Subcutaneous abdominal adipose tissue (tissue), 5 donors: ENCODE measurements around the gene PEMT.
A peak's percentile ranks its signal among the peaks of the same experiment; 100 is the strongest.
"Not testable (repeated sequence)": the region's sequence is repeated elsewhere in the genome, so short reads cannot be mapped to it uniquely, and the experiment has no call there.

ENCODE experiments used
- H3K27ac ChIP-seq: one replicate; pipeline ENCODE4 v1.7.0; 2013; ENCODE audit warnings: low read depth, mild to moderate bottlenecking, inconsistent platforms, low read length, moderate library complexity
- H3K27me3 ChIP-seq, 5 donors: one replicate each; pipeline ENCODE4 v1.7.0; 2013; ENCODE audit warnings: low read length in 5 of 5, inconsistent platforms in 1 of 5; ENCODE audit not compliant: control insufficient read depth in 5 of 5, insufficient read depth in 4 of 5
- H3K36me3 ChIP-seq, 5 donors: one replicate each; pipeline ENCODE4 v1.7.0; 2013; ENCODE audit warnings: low read length in 5 of 5; ENCODE audit not compliant: control insufficient read depth in 5 of 5, insufficient read depth in 5 of 5
- H3K4me1 ChIP-seq, 5 donors: one replicate each; pipeline ENCODE4 v1.7.0; 2013; ENCODE audit warnings: low read length in 5 of 5, mild to moderate bottlenecking in 3 of 5, moderate library complexity in 1 of 5; ENCODE audit not compliant: control insufficient read depth in 5 of 5, insufficient read depth in 5 of 5
- H3K4me3 ChIP-seq, 5 donors: one replicate each; pipeline ENCODE4 v1.7.0; 2013; ENCODE audit warnings: low read length in 5 of 5, low read depth in 1 of 5
- H3K9ac ChIP-seq, 5 donors: one replicate each; pipeline ENCODE4 v1.7.0; 2013; ENCODE audit warnings: low read length in 5 of 5, mild to moderate bottlenecking in 4 of 5, moderate library complexity in 3 of 5
- H3K9me3 ChIP-seq, 5 donors: one replicate each; pipeline ENCODE4 v1.7.0; 2013; ENCODE audit warnings: low read length in 5 of 5; ENCODE audit not compliant: control insufficient read depth in 5 of 5
- donor health status: healthy.
- donor health status: healthy.
- donor health status: healthy.
- donor health status: healthy.
- donor health status: healthy.

The PEMT gene

DNA sequence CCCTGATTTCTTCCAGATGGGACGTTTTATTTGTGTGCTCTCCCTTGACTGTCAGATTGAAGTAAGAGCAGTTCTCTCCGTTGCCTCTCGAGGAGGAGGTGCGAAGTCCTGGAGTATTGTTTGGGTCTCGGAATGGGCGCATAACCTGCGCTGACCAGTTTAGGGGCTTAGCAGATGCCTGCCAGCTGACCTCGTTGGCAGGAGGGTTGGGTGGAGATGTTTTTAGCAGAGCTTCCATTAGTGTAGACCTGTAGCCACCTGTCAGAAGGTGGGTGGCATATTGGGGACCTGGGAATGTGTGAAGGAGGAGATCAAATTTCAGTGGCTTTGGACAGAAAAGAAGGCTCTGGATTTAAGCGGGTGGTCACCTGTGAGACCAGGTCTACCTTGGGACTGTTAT, 98.9 kb downstream of the PEMT start:
- Histone ChIP-seq H3K27me3 (no peaks in the 10 kb centered on the region), H3K9ac (peak overlapping the region in 1 of 5 donors; percentile 49), H3K4me3 (peak overlapping the region in 2 of 5 donors; percentile 84 to 95), H3K9me3 (no peaks in the 10 kb centered on the region), H3K4me1 (peaks cover 5 to 55% (median 31%) of the 10 kb centered on the region in 5 donors), H3K36me3 (peaks cover 3 to 38% (median 31%) of the 10 kb centered on the region in 5 donors), H3K27ac (peak overlapping the region; percentile 96)

GRCh38 chr17:17492085-17492484, 99.4 kb downstream of the PEMT start:
- peaks cover 5 to 51% (median 27%) of the 10 kb centered on the region in 5 donors for H3K4me1 ChIP-seq

DNA sequence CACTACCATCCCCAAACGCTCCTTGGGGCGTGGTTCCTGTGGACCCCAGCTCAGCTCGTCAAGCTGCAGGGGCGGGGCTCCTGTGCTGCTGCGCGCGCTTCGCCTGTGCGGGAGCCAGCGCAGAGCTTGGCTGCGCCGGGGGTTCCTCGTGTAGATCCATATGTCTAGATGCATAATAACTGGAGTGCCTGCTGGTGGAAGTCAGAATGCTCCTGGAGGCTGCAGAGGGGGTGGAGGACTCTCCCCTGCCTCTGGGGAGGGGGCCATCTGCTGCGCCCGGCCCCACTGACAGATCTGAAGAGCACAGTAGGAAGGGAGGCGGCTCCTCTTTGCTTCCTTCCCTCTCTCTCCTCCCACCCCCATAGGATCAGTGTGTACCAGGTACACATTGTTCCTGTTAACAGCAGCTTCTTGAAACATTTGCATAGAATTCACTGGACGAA, 99.9 kb downstream of the PEMT start:
- no peaks in the 10 kb centered on the region for H3K9me3 ChIP-seq
- no peak overlapping the region for H3K27ac ChIP-seq
- peaks cover 5 to 45% (median 24%) of the 10 kb centered on the region in 5 donors for H3K4me1 ChIP-seq
- H3K36me3 ChIP-seq, result peaks cover 4 to 40% (median 34%) of the 10 kb centered on the region in 5 donors
- H3K4me3 ChIP-seq, result no peak overlapping the region
- H3K27me3 ChIP-seq, result no peaks in the 10 kb centered on the region
- H3K9ac ChIP-seq, result no peak overlapping the region

More at GRCh38 chr17:17492085-17492484, 99.4 kb downstream of the PEMT start:
- Histone ChIP-seq H3K36me3 (peaks cover 4 to 40% (median 34%) of the 10 kb centered on the region in 5 donors), H3K9me3 (no peaks in the 10 kb centered on the region), H3K9ac (no peak overlapping the region), H3K27me3 (no peaks in the 10 kb centered on the region), H3K27ac (peak overlapping the region; percentile 96), H3K4me3 (no peak overlapping the region)

- Histone ChIP-seq H3K4me3 (no peak overlapping the region), H3K9ac (no peak overlapping the region), H3K9me3 (no peaks in the 10 kb centered on the region), H3K27me3 (no peaks in the 10 kb centered on the region), H3K4me1 (peaks cover 5 to 42% (median 24%) of the 10 kb centered on the region in 5 donors), H3K36me3 (peaks cover 4 to 42% (median 34%) of the 10 kb centered on the region in 5 donors), H3K27ac (no peak overlapping the region)
These were observed 100.5 kb downstream of the PEMT start for GRCh38 chr17:17491031-17491471.

DNA sequence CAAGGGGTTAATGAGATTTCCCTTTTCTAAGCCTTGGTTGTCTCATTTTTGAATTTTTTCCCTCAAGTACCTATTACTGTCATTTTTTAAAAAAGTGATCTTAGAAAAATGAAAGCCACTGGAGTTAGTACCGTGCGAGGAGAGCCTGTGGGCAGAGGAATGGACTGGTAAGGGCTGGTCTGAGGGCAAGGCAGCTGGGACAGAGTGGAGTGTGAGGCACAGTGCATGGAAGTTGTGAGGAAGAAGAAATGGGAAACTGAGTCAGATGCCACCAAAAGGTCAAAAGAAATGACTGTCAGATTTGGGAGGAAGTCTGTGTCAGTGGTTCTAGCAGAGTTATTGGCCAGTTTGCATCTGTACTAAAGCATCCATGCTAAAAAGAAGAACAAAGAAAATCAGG, 103.5 kb downstream of the PEMT start:
- Histone ChIP-seq H3K4me1 (peaks cover 3 to 18% (median 12%) of the 10 kb centered on the region in 5 donors), H3K9ac (no peak overlapping the region), H3K9me3 (no peaks in the 10 kb centered on the region), H3K27ac (no peak overlapping the region), H3K27me3 (no peaks in the 10 kb centered on the region), H3K36me3 (peaks cover 4 to 44% (median 31%) of the 10 kb centered on the region in 5 donors), H3K4me3 (no peak overlapping the region)

GRCh38 chr17:17486416-17486815, 105.1 kb downstream of the PEMT start:
- H3K27ac ChIP-seq, H3K9ac ChIP-seq, H3K9me3 ChIP-seq, H3K27me3 ChIP-seq, H3K4me1 ChIP-seq, H3K4me3 ChIP-seq: not testable (repeated sequence)
- H3K36me3 ChIP-seq, result peaks cover 4 to 31% (median 23%) of the 10 kb centered on the region in 5 donors

- H3K9ac ChIP-seq, result no peak overlapping the region
- no peaks in the 10 kb centered on the region for H3K27me3 ChIP-seq
- peaks cover 4 to 27% (median 18%) of the 10 kb centered on the region in 5 donors for H3K36me3 ChIP-seq
- no peak overlapping the region for H3K27ac ChIP-seq
- H3K4me1 ChIP-seq, result peaks cover 0 to 7% (median 4%) of the 10 kb centered on the region in 5 donors
- H3K9me3 ChIP-seq, result no peaks in the 10 kb centered on the region
- H3K4me3 ChIP-seq, result no peak overlapping the region
These were observed 106.1 kb downstream of the PEMT start for GRCh38 chr17:17485420-17485819.

DNA sequence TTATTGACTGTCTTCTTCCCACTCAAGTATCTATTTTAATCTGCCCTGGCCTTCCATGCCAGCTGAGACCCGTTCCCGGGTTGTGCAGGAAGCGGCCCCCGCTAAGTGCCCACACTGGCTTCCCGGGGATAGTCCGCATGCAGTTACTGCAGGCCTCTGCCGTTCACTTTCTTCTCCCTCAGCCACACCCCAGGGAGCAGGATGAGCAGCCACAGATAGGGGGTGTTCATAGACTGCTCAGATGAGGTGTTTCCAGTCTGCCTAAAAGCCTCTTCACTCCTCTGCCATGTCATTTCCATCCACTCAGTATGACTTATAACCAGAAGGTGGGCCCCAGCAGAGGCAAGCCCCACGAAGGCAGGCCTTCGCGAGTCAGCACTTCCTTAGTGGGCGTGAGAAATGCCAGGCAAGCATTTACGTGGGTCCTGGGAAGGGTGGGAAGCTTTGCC, 107.0 kb downstream of the PEMT start:
- Histone ChIP-seq H3K27ac (no peak overlapping the region), H3K36me3 (peaks cover 4 to 28% (median 18%) of the 10 kb centered on the region in 5 donors)

DNA sequence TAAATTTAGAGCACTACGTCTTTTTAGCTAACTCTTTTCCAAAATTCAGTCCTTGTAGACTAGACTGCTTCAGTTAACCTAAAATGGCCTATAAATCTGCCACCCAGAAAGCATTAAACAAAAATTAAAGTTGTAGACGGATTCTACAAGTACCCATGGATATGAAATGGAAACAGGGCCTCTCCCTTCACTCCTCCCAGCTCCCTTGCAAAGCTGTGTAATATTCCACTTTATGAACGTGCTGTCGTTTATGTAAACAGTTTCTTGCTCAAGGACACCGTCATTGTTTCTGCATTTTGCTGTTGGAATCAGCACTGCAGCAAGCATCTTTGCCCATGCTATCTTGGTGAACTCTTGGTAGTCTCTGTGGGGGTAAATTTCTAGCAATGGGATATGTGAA, 109.6 kb downstream of the PEMT start:
- Histone ChIP-seq H3K36me3 (peaks cover 0 to 13% (median 6%) of the 10 kb centered on the region in 5 donors), H3K4me3 (no peak overlapping the region), H3K9me3 (no peaks in the 10 kb centered on the region), H3K27me3 (no peaks in the 10 kb centered on the region), H3K27ac (no peak overlapping the region), H3K9ac (peak overlapping the region in 1 of 5 donors; percentile 34), H3K4me1 (peaks cover 8 to 31% (median 30%) of the 10 kb centered on the region in 5 donors)

More for the DNA sequence above, 107.0 kb downstream of the PEMT start:
- Histone ChIP-seq H3K4me1 (peaks cover 0 to 12% (median 7%) of the 10 kb centered on the region in 5 donors), H3K9ac (no peak overlapping the region), H3K27me3 (no peaks in the 10 kb centered on the region), H3K9me3 (no peaks in the 10 kb centered on the region), H3K4me3 (no peak overlapping the region)

GRCh38 chr17:17480593-17481148, 110.8 kb downstream of the PEMT start:
- H3K27me3 ChIP-seq, result no peaks in the 10 kb centered on the region
- peak overlapping the region in 2 of 5 donors; percentile 43 to 56 for H3K9ac ChIP-seq
- H3K4me3 ChIP-seq, result no peak overlapping the region
- peaks cover 0 to 13% (median 6%) of the 10 kb centered on the region in 5 donors for H3K36me3 ChIP-seq
- H3K27ac ChIP-seq, result peak overlapping the region; percentile 0
- peaks cover 8 to 36% (median 31%) of the 10 kb centered on the region in 5 donors for H3K4me1 ChIP-seq
- H3K9me3 ChIP-seq, result no peaks in the 10 kb centered on the region
